ENCODE results near the gene ENTPD3. TPM values are rescaled to one million over a fixed set of nuclear protein-coding genes. Genes with fewer than 3 reads are reported as not detected.

Gene ENTPD3, protein sequence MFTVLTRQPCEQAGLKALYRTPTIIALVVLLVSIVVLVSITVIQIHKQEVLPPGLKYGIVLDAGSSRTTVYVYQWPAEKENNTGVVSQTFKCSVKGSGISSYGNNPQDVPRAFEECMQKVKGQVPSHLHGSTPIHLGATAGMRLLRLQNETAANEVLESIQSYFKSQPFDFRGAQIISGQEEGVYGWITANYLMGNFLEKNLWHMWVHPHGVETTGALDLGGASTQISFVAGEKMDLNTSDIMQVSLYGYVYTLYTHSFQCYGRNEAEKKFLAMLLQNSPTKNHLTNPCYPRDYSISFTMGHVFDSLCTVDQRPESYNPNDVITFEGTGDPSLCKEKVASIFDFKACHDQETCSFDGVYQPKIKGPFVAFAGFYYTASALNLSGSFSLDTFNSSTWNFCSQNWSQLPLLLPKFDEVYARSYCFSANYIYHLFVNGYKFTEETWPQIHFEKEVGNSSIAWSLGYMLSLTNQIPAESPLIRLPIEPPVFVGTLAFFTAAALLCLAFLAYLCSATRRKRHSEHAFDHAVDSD
- total RNA-seq (2014; rRNA removed; shearing (Covaris generic)) = 4.2 TPM in 1 of 2 replicates, not detected in the other

DNA sequence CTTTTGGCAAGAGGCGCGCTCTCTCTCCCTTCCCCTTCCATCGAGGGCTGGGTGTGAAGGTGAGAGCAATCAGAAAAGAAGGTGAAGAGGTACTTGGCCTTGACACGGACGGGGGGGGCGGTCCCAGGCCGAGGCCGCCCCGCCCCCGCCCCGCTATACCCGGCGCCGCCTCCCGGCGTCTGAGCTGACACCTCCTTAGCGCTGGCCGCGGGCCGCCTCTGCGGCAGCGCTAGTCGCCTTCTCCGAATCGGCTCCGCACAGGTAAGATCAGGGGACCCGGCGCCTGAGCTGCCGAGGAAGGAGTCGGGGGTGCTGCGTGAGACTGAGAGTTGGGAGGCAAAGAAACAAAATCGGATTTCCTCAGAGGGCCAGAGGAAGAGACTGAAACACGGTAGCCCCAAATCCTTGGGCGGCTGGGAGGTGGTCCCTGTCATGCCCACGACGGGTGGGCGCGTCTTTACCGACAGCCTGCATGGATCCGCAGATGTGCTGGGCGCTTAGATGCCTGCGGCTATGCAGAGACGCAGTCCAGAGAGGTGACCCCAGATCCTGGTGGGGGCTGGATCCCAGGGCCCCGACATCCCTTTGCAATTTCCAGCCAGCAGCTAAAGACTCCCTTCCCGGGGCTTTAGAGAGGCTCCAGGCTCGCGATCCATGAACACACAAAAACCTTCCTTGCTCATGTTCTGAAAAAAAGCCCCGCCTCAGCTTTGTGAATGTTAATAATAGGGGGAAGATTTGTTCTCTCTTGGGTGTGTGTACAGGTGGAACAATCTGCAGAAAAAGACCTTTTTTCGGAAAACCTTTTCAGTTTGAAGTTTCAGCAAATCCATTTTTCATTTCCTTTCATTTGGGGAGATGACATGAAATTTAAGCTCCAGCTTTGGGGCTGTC is at the start of gene ENTPD3:
TSS of gene ENTPD3 (plus strand) at position 184 of the 894 bp plus-strand sequence. CDS start 874 bp downstream, outside the sequence.
- peak; percentile 23 for DNase-seq (ENCODE audit: low read depth)

DNA sequence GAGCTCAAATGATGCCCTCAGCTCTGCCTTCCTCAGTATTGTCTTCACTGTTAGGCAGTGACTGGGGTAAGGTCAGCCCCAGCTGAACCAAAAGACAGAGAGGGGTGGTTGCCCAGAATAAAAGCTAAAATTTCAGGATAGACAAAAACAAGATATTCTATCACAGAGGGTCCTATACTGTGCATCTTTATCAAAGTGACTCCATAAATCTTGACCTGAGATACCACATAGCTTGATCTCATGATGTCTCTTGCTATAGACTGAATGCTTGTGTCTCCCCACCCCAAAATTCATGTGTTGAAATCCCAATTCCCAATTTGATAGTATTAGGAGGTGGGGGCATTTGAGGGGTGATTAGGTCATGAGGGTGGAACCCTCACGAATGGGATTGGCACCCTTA is 47.1 kb upstream of the ENTPD3 start:
- no peak for DNase-seq (ENCODE audit: low read depth)

DNA sequence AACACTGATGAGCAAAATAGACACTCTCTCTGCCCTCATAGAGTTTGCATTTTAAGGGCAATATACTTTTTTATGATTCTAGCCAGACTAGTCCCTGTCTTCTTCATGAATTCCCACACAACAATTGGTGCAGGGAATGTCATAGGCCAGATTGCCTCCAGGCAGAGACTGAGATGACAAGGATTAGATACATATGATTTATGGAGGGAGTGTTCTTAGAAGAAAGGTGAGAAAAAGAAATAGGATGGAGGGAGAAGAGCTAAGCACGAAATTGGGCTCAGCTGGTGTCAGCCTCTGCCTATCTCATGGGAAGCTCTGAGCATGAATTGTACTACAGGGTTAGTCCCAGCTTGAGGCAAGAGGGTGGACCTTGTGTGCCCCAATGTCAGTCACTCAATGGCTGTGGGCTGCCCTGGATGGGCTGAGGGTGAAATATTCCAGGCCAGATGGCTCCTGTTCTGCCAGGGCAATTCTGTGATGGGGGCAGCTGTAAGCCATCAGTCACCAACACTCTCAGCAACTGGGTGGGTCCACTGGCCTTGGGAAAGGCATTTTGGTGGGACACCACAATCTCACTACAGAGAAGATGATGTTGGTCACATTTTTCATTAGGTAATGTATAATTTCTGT is 46.3 kb upstream of the ENTPD3 start:
- DNase-seq (ENCODE audit: low read depth) = no peak

DNA sequence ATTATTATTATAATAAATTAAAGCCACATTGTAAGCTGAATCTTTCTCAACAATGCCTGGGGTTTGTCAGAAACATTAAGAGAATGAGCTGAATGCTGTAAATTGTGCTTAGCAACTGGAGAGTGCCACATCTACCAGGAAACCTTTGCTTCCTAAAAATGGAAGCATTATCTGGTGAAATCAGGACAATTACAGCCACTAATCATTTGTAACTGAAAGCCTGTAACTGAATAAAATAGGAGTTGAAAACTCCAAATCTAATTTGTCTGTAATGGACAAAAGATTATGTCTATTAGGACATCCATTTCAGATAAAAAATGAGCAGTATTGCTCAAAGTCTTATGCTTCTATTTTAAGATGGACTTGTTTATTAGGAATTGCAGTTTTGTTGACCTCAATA is 45.3 kb upstream of the ENTPD3 start:
- no peak for DNase-seq (ENCODE audit: low read depth)

DNA sequence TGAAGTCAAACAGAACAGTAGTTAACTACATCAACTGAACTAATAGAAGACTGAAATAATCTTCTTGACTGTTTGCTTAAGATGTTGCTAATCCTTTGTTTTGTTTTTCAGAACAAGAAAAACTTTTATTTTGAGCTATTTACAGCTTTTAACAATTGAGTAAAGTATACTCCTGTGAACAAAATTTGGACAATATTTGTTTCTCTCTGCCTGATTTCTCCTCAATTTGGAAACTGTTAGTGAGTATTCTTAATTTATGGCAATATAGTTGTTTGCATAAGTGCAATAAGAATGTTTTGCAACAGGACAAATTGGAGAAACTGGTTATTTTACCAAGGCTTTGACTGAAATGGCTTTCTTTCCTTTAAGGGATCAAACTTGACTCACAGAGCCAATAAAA is 36.5 kb upstream of the ENTPD3 start:
- DNase-seq (ENCODE audit: low read depth) = no peak

DNA sequence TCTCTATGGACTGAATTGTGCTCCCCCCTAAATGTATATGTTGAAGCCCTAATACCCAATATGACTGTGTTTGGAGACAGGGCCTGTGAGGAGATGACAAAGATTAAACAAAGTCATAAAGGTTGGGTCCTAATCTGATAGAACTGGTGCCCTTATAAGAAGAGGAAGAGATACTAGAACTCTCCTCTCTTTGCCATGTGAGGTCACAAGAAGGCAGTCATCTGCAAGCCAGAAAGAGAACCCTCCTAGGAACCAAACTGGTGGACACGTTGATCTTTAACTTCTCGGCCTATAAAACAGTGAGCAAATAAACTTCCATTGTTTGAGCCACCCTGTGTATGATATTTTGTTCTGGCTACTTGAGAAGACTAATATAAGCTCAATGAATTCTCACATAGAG is 31.6 kb upstream of the ENTPD3 start:
- no peak for DNase-seq (ENCODE audit: low read depth)

DNA sequence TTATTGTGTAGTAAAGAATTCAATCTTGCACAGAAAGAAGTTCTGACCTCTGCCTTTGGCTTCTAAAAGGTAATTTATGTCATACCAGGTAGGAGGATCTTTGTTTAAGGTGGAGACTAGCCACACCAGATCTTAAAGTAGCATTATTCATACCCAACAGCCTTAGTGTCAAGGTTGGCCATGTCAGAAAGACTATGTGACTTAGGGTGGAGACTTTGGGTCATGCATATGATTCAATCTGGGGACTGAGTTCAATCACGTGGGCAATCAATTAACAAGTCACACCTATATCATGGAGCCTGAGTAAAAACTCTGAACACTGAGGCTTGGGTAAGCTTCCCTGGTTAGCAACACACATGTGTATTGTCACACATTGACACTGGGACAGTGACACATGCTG is 28.5 kb upstream of the ENTPD3 start:
- DNase-seq (ENCODE audit: low read depth) = no peak

DNA sequence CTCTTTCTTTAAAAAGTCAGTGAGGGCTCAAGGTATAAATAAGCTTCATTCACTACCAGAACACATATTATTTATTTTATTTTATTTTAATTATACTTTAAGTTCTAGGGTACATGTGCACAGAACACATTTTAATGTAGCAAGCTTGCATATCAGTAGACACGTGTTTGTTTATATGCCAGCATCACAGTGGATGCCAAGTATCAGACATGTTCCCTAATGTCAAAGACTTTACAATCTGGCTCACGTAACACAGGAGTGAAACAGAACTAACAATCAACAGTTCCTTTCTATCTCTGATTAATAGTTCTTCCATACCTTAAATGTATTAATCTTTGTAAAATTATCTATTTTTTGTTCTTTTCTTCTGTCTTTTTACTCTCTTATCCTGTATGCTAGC is 23.3 kb upstream of the ENTPD3 start:
- no peak for DNase-seq (ENCODE audit: low read depth)

DNA sequence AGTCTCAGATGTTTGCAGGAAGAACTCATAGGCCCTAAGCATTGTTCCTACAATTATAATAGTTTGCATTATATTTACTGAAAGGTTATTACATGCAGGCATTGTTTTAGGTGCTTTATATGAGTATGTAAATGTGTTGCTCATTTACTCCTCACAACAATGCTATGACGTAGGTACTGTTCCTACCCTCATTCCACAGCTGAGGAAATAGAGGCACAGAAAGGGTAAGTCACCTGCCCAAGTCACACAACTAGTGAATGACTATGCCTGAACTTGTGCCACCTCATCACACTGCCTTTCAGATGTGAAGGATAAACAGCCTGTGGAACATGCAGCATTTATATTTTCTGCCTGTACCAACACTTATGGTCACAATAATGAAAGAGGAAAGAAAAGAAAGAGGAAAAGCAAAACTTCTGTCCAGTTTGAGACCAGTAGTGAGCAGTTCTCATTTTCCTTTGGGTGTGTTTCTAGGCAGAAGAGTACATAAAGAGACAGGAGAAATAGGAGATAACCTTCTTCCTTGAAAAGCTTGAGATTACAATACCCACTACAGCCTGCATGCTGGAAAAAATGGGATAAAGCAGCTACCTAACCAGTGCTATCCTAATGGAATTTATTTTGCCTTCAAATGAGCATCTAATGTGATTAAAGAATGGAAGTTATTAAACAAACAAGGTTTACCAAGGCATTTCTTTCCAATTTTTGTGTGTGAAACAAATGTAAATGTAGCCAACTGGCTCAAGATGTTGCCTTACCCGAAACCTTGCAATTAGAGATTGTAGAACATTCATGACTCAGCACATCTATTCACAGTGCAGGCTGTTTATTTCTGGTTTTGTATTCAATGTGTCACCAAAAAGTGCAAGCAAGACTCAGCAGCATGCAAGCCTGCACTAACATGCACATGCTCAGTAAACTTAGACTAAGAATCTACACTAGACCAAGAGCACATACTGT is 20.5 kb upstream of the ENTPD3 start:
- DNase-seq (ENCODE audit: low read depth) = no peak

DNA sequence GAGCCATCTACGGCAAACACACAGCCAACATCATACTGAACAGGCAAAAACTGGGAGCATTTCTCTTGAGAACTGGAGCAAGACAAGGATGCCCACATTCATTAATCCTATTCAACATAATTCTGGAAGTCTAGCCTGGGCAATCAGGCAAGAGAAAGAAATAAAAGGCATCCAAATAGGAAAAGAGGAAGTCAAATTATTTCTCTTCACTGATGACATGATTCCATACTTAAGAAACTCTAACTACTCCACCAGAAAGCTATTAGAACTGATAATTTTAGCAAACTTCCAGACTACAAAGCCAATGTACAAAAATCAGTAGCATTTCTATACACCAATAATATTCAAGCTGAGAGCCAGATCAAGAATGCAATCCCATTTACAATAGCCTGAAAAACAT is 17.3 kb upstream of the ENTPD3 start:
- DNase-seq (ENCODE audit: low read depth) = no peak

DNA sequence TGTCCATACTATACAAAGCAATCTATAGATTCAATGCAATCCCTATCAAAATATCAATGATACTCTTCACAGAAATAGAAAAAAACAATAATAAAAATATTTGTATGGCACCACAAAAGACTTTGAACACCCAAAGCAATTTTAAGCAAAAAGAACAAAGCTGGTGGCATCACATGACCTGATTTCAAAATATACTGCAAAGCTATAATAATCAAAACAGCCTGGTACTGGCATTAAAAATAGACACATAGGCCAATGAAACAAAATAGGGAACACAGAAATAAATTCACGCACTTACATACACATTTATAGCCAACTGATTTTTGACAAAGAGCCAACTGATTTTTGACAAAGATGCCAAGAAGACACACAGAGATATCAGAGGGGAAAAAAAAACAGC is 9.2 kb upstream of the ENTPD3 start:
- no peak for DNase-seq (ENCODE audit: low read depth)

DNA sequence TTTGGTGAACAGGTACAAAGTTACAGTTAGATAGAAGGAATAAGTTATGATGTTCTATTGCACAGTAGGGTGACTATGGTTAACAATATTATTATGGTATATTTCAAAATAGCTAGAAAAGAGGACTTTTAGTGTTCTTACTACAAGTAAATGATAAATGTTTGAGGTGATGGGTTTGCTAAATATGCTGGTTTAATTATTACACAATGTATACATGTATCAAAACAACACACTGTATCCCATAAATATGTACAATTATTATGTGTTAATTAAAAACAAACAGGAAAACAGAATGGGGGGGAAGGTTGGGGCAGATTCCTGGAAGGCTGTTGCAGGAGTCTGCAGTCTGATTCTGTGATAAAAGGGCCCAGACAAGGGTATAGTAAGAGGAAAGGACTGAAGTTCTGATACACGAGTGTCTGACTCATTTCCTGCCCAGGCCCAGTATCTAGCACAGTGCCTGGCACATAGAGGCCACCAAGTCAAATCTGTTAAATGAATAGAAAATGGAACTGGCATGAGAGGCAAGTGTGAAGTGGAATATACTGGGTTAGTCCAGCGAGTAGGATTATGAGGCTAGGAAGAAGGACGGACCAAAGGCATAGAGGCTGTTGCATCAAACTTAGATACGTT is 7.2 kb upstream of the ENTPD3 start:
- DNase-seq (ENCODE audit: low read depth) = no peak

DNA sequence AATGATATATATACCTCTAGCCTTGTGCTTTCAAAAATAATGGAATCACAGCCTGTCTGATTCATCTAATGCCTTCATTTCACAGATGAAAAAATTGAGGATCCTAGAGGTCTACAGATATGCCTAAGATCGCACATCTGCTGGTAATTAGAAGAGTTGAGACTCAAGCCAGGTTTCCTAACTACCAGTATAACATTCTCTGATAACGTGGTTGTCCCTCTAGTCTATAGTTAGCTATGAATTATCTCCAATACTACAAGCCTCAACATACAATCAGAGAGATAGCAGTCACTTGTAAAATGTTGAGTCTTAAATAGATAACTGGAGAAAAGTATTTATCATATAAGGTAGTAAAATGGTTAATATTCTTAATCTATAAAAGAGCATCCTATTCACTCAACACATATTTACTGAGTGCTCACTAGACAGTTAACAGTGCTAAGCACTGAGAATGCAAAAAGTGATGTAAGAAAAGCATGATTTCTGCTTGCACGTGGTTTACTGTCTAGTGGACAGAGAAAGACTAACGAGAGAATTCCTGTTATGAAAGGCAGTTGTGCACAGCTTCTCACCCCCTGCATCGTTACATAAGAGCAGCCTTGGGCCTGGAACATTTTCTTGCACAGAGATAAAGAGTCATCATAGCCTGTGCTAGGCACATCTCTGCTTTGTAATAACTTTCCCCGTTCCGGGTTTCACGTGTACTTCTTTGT is 4.9 kb upstream of the ENTPD3 start:
- no peak for DNase-seq (ENCODE audit: low read depth)

DNA sequence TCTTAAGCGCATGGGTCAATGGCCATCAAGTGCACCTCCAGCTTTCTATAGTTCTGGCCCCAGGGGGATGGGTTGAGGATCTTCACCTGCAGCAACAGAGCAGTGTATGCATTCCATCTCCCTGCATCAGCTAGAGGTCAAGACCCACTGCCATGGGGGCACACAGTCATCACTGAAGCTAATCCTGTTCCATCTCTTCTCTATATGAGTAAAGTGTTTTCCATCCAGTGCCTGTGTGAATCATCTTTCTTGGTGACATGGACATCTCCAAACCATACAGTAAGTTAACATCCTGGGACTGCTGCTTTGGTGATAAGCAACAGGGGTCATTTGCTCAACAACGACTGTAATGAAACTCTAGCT is 4.4 kb upstream of the ENTPD3 start:
- no peak for DNase-seq (ENCODE audit: low read depth)

DNA sequence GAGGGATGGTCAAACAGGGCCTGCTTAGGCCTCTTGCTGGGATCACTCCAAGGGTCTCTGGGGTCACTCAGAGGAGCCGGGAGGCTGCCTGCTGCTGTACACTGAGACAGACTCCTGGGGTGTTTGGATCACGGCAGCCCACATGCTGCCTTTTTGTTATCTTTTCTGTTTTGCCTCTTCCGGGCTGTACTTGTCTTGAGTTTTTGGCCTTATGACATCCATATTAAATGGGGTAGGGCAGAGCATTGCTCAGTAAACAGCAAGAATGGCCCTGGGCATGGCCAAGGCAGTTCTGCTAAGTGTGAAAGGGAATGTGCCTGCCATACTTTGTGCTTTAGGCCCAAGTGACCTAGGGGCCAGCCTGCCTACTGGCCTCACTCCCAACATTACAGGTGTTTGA is 771 bp upstream of the ENTPD3 start:
- DNase-seq (ENCODE audit: low read depth) = no peak

DNA sequence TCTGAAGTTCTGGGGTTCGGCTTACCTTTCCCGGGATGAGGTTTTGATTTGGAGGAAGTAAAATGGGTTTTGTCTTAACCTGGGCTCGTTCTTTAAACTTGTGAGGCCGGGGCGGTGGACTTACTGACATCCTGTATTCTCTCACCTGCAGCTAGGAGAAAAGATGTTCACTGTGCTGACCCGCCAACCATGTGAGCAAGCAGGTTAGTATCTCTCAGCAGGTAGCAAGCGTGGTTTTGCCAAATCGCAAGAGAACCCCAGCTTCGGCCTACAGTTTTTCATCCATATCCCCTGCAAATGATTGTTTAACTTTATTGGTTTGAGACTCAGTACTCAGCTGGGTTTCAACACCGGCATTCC is 891 bp downstream of the ENTPD3 start:
- no peak for DNase-seq (ENCODE audit: low read depth)

DNA sequence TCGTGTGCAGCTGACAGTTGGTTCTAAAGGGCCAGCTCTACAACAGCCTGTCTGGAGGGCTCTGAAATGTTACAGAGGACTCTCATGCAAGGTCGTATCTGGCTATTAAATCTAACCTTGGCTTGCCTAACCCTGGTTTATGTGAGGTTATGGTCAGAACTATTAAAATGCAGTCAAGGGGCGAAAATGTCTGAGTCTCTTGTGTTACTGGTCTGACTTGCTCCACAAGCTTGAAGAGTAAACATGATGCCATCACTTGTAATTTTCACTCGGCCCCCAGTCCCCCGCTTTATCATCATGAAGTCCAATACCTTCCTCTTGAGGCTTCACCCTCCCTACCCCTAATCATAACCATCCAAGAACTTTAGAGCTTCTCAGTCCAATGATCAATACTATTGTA is 9.4 kb downstream of the ENTPD3 start:
- DNase-seq (ENCODE audit: low read depth) = no peak

DNA sequence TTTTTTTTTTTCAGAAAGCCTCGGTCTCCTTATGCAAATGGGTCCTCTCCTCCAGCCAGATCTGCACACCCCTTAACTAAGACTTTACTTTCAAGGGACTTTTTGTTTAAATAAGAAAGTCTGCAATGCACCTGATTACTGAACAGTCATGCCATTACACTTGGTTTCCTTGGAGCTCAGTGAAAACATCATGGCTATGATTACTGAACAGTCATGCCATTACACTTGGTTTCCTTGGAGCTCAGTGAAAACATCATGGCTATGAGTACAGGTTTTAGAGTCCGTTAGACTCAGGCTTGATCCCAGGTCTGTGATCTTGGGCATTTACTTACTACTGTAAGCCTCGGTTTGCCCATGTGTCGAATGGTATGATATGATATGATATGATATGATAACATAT is 10.1 kb downstream of the ENTPD3 start:
- DNase-seq (ENCODE audit: low read depth) = no peak

DNA sequence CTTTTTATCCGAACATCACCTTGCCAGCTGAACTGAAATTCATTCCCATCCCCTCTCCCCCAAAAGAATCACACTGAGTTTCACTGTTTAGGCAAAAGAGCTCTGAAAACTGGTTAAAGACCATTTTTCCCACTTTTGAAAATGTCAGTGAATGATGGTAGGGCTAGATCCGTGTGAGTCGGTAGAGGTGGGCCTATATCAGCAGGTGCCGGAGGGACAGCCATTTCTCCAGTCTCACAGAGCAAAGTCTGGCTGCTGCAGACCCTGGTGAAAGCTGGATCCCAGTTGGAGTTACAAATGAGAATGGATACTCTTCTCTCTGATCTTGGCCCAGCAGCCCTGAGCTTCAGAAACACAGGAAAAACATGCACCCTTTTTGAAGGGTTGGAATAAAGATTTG is 10.9 kb downstream of the ENTPD3 start:
- DNase-seq (ENCODE audit: low read depth) = no peak

DNA sequence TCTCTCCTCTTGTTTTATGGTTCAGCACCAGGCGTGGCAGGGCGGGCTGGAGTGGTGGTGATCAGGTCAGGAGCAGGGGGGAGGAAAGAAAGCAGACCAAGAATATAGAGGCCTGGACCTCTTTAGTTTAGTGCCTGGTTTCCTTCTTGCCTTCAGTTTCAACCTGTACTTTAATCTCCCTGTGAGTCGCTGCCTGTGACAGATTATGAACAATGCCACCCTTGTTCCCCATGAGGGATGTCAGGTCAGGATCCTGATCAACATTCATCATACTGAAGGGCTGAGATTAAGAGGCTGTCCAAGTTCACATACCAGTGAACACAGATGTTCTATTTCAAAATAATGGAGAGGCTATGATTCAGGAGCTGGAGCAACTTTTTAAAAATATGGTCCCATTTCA is 11.4 kb downstream of the ENTPD3 start:
- no peak for DNase-seq (ENCODE audit: low read depth)
